Adipocyte (in vitro differentiated cells): ENCODE measurements around the gene CADPS.

Experiments used
- DNase-seq: peaks from one replicate; pipeline ENCODE4 v3.0.0-alpha.2; 2015; ENCODE audit warnings: low read depth
- H3K27me3 ChIP-seq: replicated peaks from 2 replicates; pipeline ENCODE4 v1.7.0; 2013; ENCODE audit warnings: mild to moderate bottlenecking, low read length, moderate library complexity; ENCODE audit not compliant: control insufficient read depth, insufficient read depth
- H3K36me3 ChIP-seq: 2 replicates; pipeline ENCODE4 v1.7.0; 2013; ENCODE audit warnings: low read length, mild to moderate bottlenecking, moderate library complexity; ENCODE audit not compliant: control insufficient read depth, insufficient read depth, severe bottlenecking
- H3K4me1 ChIP-seq: 2 replicates; pipeline ENCODE4 v1.7.0; 2013; ENCODE audit warnings: mild to moderate bottlenecking, low read length, moderate library complexity; ENCODE audit not compliant: control insufficient read depth, insufficient read depth
- H3K4me3 ChIP-seq: 2 replicates; pipeline ENCODE4 v1.7.0; 2013; ENCODE audit warnings: mild to moderate bottlenecking, low read length, moderate library complexity
- H3K9ac ChIP-seq: 2 replicates; pipeline ENCODE4 v1.7.0; 2013; ENCODE audit warnings: mild to moderate bottlenecking, low read length, moderate library complexity
- H3K9me3 ChIP-seq: 2 replicates; pipeline ENCODE4 v1.7.0; 2013; ENCODE audit warnings: mild to moderate bottlenecking, low read length, moderate library complexity; ENCODE audit not compliant: control insufficient read depth

CADPS gene

GRCh38 chr3:62493109-62493801, 382.0 kb downstream of the CADPS start:
- no peaks in the 10 kb centered on the region for H3K9me3 ChIP-seq

GRCh38 chr3:62482961-62483360, 392.3 kb downstream of the CADPS start:
- Histone ChIP-seq H3K9ac (no peak overlapping the region), H3K4me3 (no peak overlapping the region), H3K36me3 (no peaks in the 10 kb centered on the region), H3K9me3 (no peaks in the 10 kb centered on the region), H3K4me1 (no peaks in the 10 kb centered on the region), H3K27me3 (peaks cover 25% of the 10 kb centered on the region)
- DNase-seq = no peak

More at GRCh38 chr3:62493109-62493801, 382.0 kb downstream of the CADPS start:
- Histone ChIP-seq H3K4me1 (no peaks in the 10 kb centered on the region), H3K36me3 (no peaks in the 10 kb centered on the region), H3K27me3 (no peaks in the 10 kb centered on the region), H3K4me3 (no peak overlapping the region), H3K9ac (no peak overlapping the region)
- DNase-seq = no peak

- H3K4me1 ChIP-seq = no peaks in the 10 kb centered on the region
- H3K36me3 ChIP-seq = no peaks in the 10 kb centered on the region
- H3K9me3 ChIP-seq = no peaks in the 10 kb centered on the region
- H3K27me3 ChIP-seq = peaks cover 27% of the 10 kb centered on the region
- H3K9ac ChIP-seq = no peak overlapping the region
- no peak overlapping the region for H3K4me3 ChIP-seq
- no peak for DNase-seq
Measured at GRCh38 chr3:62481962-62482361, 393.3 kb downstream of the CADPS start.

- DNase-seq = no peak
- Histone ChIP-seq H3K4me1 (no peaks in the 10 kb centered on the region), H3K36me3 (no peaks in the 10 kb centered on the region), H3K27me3 (peaks cover 25% of the 10 kb centered on the region), H3K4me3 (no peak overlapping the region), H3K9me3 (no peaks in the 10 kb centered on the region), H3K9ac (no peak overlapping the region)
Measured at GRCh38 chr3:62480056-62480455, 395.2 kb downstream of the CADPS start.

- Histone ChIP-seq H3K4me1 (no peaks in the 10 kb centered on the region), H3K36me3 (no peaks in the 10 kb centered on the region), H3K9ac (no peak overlapping the region), H3K27me3 (peaks cover 25% of the 10 kb centered on the region), H3K4me3 (no peak overlapping the region), H3K9me3 (no peaks in the 10 kb centered on the region)
- DNase-seq = no peak
Measured at GRCh38 chr3:62479326-62479725, 395.9 kb downstream of the CADPS start.

GRCh38 chr3:62475306-62475705, 399.9 kb downstream of the CADPS start:
- H3K36me3 ChIP-seq = no peaks in the 10 kb centered on the region
- H3K9ac ChIP-seq = no peak overlapping the region
- H3K4me1 ChIP-seq = no peaks in the 10 kb centered on the region
- H3K9me3 ChIP-seq = no peaks in the 10 kb centered on the region
- DNase-seq = no peak
- no peak overlapping the region for H3K4me3 ChIP-seq
- H3K27me3 ChIP-seq = peaks cover 20% of the 10 kb centered on the region

- Histone ChIP-seq H3K4me1 (peaks cover 4% of the 10 kb centered on the region), H3K36me3 (no peaks in the 10 kb centered on the region), H3K9ac (no peak overlapping the region), H3K9me3 (no peaks in the 10 kb centered on the region), H3K27me3 (no peaks in the 10 kb centered on the region), H3K4me3 (no peak overlapping the region)
- no peak for DNase-seq
Measured at GRCh38 chr3:62467966-62468722, 407.1 kb downstream of the CADPS start.

- peaks cover 13% of the 10 kb centered on the region for H3K27me3 ChIP-seq
Measured at GRCh38 chr3:62462788-62463187, 412.4 kb downstream of the CADPS start.

GRCh38 chr3:62462104-62462762, 413.0 kb downstream of the CADPS start:
- Histone ChIP-seq H3K27me3 (peaks cover 13% of the 10 kb centered on the region), H3K36me3 (no peaks in the 10 kb centered on the region), H3K4me3 (no peak overlapping the region), H3K9ac (no peak overlapping the region), H3K9me3 (no peaks in the 10 kb centered on the region), H3K4me1 (no peaks in the 10 kb centered on the region)
- no peak for DNase-seq

More at GRCh38 chr3:62462788-62463187, 412.4 kb downstream of the CADPS start:
- no peak overlapping the region for H3K9ac ChIP-seq
- peaks cover 3% of the 10 kb centered on the region for H3K4me1 ChIP-seq
- DNase-seq = no peak
- H3K4me3 ChIP-seq = no peak overlapping the region
- H3K36me3 ChIP-seq = no peaks in the 10 kb centered on the region
- no peaks in the 10 kb centered on the region for H3K9me3 ChIP-seq

- H3K36me3 ChIP-seq = no peaks in the 10 kb centered on the region
- H3K27me3 ChIP-seq = peaks cover 22% of the 10 kb centered on the region
- no peak for DNase-seq
- H3K9me3 ChIP-seq = no peaks in the 10 kb centered on the region
- no peak overlapping the region for H3K4me3 ChIP-seq
- H3K9ac ChIP-seq = no peak overlapping the region
- no peaks in the 10 kb centered on the region for H3K4me1 ChIP-seq
Measured at GRCh38 chr3:62454916-62455315, 420.3 kb downstream of the CADPS start.

- H3K4me1 ChIP-seq = no peaks in the 10 kb centered on the region
Measured at GRCh38 chr3:62453448-62453847, 421.8 kb downstream of the CADPS start.

More at GRCh38 chr3:62453448-62453847, 421.8 kb downstream of the CADPS start:
- Histone ChIP-seq H3K27me3 (peaks cover 18% of the 10 kb centered on the region), H3K4me3 (no peak overlapping the region), H3K9me3 (no peaks in the 10 kb centered on the region), H3K36me3 (no peaks in the 10 kb centered on the region), H3K9ac (no peak overlapping the region)
- no peak for DNase-seq
